PC-9 (cell line): ENCODE measurements around the gene XRCC3.

Experiments
- EZH2 ChIP-seq: fragments of 200-600 bp; sonication (generic); IDR thresholded peaks from 2 replicates; pipeline ENCODE4 v1.8.0; 2017; ENCODE audit warnings: antibody characterized with exemption, low read depth
- TF ChIP-seq, protein P1 (sequence below): fragments of 200-600 bp; sonication (generic); conservative IDR thresholded peaks from 2 replicates; pipeline ENCODE4 v1.6.1; 2017; ENCODE audit warnings: mixed run types, antibody characterized with exemption, mild to moderate bottlenecking, moderate library complexity

DNA sequence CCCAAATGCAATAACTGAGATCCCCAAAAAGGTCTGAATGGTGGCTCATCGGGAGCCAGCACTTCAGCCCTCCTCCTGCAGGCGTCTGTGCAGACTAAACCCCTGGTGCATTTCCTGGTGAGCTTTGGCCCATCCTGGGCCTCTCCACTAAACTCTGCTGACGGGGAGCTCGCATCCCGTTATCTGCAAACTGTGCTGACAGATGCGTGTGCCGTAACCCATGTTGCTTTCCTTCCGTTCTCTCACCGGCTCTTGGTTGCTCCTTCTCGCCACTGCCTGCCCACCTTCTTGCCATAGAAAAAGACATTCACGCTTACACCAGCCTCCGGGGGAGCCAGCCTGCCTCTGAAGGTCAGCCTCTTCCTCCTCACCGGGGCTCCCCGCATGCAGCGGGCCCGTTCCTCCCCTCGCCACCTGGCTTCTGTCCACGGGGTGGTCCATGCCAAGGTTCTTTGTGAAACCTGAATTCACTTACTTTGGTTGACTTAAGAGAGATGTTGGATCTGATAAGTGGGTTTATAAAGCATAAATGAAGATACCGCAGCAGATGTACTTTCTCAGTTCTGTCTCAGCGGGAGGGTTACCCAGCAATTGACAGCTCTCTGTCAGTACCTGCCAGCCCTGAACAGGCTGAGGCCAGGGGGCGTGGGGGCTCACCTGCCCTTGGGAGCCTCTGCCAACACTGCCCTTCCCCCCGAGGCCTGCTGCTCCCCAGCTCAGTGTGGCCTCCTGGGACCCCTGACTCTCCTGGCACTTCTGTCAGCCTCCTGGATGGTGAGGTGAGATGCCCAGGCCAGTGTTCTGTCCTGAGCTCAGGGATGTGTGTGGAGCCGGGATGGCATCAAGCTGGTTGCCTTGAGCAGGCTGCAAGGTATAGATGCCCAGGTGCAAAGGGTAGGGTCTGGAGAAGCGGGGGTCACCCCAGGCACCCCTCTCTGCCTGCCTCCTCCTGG, 14.5 kb upstream of the XRCC3 start:
- TF ChIP-seq, protein P1, sequence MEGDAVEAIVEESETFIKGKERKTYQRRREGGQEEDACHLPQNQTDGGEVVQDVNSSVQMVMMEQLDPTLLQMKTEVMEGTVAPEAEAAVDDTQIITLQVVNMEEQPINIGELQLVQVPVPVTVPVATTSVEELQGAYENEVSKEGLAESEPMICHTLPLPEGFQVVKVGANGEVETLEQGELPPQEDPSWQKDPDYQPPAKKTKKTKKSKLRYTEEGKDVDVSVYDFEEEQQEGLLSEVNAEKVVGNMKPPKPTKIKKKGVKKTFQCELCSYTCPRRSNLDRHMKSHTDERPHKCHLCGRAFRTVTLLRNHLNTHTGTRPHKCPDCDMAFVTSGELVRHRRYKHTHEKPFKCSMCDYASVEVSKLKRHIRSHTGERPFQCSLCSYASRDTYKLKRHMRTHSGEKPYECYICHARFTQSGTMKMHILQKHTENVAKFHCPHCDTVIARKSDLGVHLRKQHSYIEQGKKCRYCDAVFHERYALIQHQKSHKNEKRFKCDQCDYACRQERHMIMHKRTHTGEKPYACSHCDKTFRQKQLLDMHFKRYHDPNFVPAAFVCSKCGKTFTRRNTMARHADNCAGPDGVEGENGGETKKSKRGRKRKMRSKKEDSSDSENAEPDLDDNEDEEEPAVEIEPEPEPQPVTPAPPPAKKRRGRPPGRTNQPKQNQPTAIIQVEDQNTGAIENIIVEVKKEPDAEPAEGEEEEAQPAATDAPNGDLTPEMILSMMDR, result no peak
- no peak for TF ChIP-seq EZH2
